WTC11 (cell line): ENCODE results near the gene RAET1G. TPM values are rescaled to one million over a fixed set of nuclear protein-coding genes. Genes with fewer than 3 reads are reported as not detected.
A peak's percentile ranks its signal among the peaks of the same experiment; 100 is the strongest.

Experiments used
- ATAC-seq: fragments of 200-7000 bp; cut with Tn5 transposase; 2 replicates; pipeline ENCODE4 v1.10.0; 2021; ENCODE audit warnings: mild to moderate bottlenecking, moderate library complexity
- CTCF ChIA-PET: fragments of 300-600 bp; sonication (Branson Sonifier 250); formaldehyde crosslinking; loops from one replicate; lab custom pipeline; 2021; ENCODE audit warnings: antibody characterized with exemption; lab: Charles Lee
- POLR2A ChIA-PET: fragments of 350-600 bp; sonication (Branson Sonifier 250); formaldehyde crosslinking; loops from one replicate; lab custom pipeline; 2021; ENCODE audit warnings: antibody characterized with exemption; lab: Charles Lee
- DNase-seq: peaks from one replicate; pipeline ENCODE4 v3.0.0; 2021; ENCODE audit warnings: low spot score
- H3K27ac Mint-ChIP-seq: 2 replicates; pipeline ENCODE4 v1.8.0; 2021; ENCODE audit warnings: mixed read lengths
- H3K27me3 Mint-ChIP-seq: 2 replicates; pipeline ENCODE4 v1.8.0; 2021; ENCODE audit warnings: low read depth, mild to moderate bottlenecking, moderate library complexity, mixed read lengths
- H3K36me3 Mint-ChIP-seq: 2 replicates; pipeline ENCODE4 v1.8.0; 2021; ENCODE audit warnings: mixed read lengths
- H3K4me1 Mint-ChIP-seq: 2 replicates; pipeline ENCODE4 v1.8.0; 2022; ENCODE audit warnings: mixed read lengths
- H3K4me3 Mint-ChIP-seq: 2 replicates; pipeline ENCODE4 v1.8.0; 2021; ENCODE audit warnings: mild to moderate bottlenecking, moderate library complexity, mixed read lengths
- H3K9me3 Mint-ChIP-seq: 2 replicates; pipeline ENCODE4 v1.8.0; 2021; ENCODE audit warnings: mixed read lengths
- ARID4B ChIP-seq: sonication (generic); formaldehyde crosslinking; IDR thresholded peaks from 2 replicates; pipeline ENCODE4 v1.8.0; 2023; ENCODE audit warnings: missing genetic modification reagents, mild to moderate bottlenecking, borderline replicate concordance
- CREM ChIP-seq: sonication (generic); formaldehyde crosslinking; IDR thresholded peaks from 2 replicates; pipeline ENCODE4 v1.8.1; 2022; ENCODE audit warnings: mild to moderate bottlenecking, missing genetic modification reagents, moderate library complexity
- E2F1 ChIP-seq: sonication (generic); formaldehyde crosslinking; IDR thresholded peaks from 2 replicates; pipeline ENCODE4 v1.8.0; 2022; ENCODE audit warnings: mild to moderate bottlenecking, missing genetic modification reagents
- FOXK1 ChIP-seq: sonication (generic); formaldehyde crosslinking; IDR thresholded peaks from 2 replicates; pipeline ENCODE4 v1.8.0; 2022; ENCODE audit warnings: mild to moderate bottlenecking, moderate library complexity, missing genetic modification reagents
- GRHL2 ChIP-seq: fragments of 250-450 bp; sonication (Bioruptor Pico); IDR thresholded peaks from 2 replicates; pipeline ENCODE4 v1.8.0; 2022; ENCODE audit warnings: mild to moderate bottlenecking, moderate library complexity; ENCODE audit not compliant: insufficient replicate concordance, severe bottlenecking
- HMGA2 ChIP-seq: fragments of 250-450 bp; sonication (Bioruptor Pico); IDR thresholded peaks from 2 replicates; pipeline ENCODE4 v1.4.0; 2021; ENCODE audit warnings: mild to moderate bottlenecking, moderate library complexity
- MLX ChIP-seq: sonication (generic); formaldehyde crosslinking; IDR thresholded peaks from 2 replicates; pipeline ENCODE4 v1.8.1; 2023; ENCODE audit warnings: mild to moderate bottlenecking, missing genetic modification reagents, moderate library complexity
- MXD4 ChIP-seq: fragments of 250-450 bp; sonication (Bioruptor Pico); IDR thresholded peaks from 2 replicates; pipeline ENCODE4 v1.8.0; 2021; ENCODE audit warnings: mild to moderate bottlenecking, moderate library complexity, borderline replicate concordance
- NR3C1 ChIP-seq: sonication (generic); formaldehyde crosslinking; conservative IDR thresholded peaks from 2 replicates; pipeline ENCODE4 v1.8.1; 2023; ENCODE audit warnings: low read depth, mild to moderate bottlenecking, missing genetic modification reagents
- PRRX2 ChIP-seq: fragments of 250-450 bp; sonication (Bioruptor Pico); IDR thresholded peaks from 2 replicates; pipeline ENCODE4 v1.8.0; 2021; ENCODE audit warnings: mild to moderate bottlenecking
- SOX15 ChIP-seq: fragments of 250-450 bp; sonication (Bioruptor Pico); IDR thresholded peaks from 2 replicates; pipeline ENCODE4 v1.9.0; 2021; ENCODE audit warnings: mild to moderate bottlenecking
- TEAD1 ChIP-seq: sonication (generic); formaldehyde crosslinking; IDR thresholded peaks from 2 replicates; pipeline ENCODE4 v1.8.0; 2022; ENCODE audit warnings: mild to moderate bottlenecking, missing genetic modification reagents
- ZBTB21 ChIP-seq: sonication (generic); formaldehyde crosslinking; IDR thresholded peaks from 2 replicates; pipeline ENCODE4 v1.8.1; 2023; ENCODE audit warnings: mild to moderate bottlenecking, missing genetic modification reagents, borderline replicate concordance
- ZNF263 ChIP-seq: sonication (generic); formaldehyde crosslinking; IDR thresholded peaks from 2 replicates; pipeline ENCODE4 v1.8.1; 2022; ENCODE audit warnings: low read depth, mild to moderate bottlenecking, moderate library complexity, missing genetic modification reagents
- total RNA-seq: library from RNA; stranded (reverse); gene quantifications from 3 replicates; pipeline ENCODE4 v1.2.3, GENCODE V29; 2021
- TF ChIP-seq, protein P1 (sequence below): sonication (generic); formaldehyde crosslinking; IDR thresholded peaks from 2 replicates; pipeline ENCODE4 v1.8.1; 2022; ENCODE audit warnings: low read depth, missing genetic modification reagents, borderline replicate concordance
- TF ChIP-seq, protein P2 (sequence below): fragments of 250-450 bp; sonication (Bioruptor Pico); IDR thresholded peaks from 2 replicates; pipeline ENCODE4 v2.1.2; 2022; ENCODE audit warnings: mild to moderate bottlenecking, moderate library complexity
- TF ChIP-seq, protein P3 (sequence below): sonication (generic); formaldehyde crosslinking; conservative IDR thresholded peaks from 2 replicates; pipeline ENCODE4 v1.8.1; 2022; ENCODE audit warnings: mild to moderate bottlenecking, missing genetic modification reagents
- TF ChIP-seq, protein P4 (sequence below): sonication (generic); formaldehyde crosslinking; IDR thresholded peaks from 2 replicates; pipeline ENCODE4 v1.8.1; 2022; ENCODE audit warnings: missing genetic modification reagents, borderline replicate concordance

The RAET1G gene
- total RNA-seq, 1 experiment from 2014 or later = not detected

- no peak for TF ChIP-seq MLX
- no peak for TF ChIP-seq MXD4 (CRISPR knock-in tag)
- no peak for TF ChIP-seq CREM (CRISPR knock-in tag)
- TF ChIP-seq, protein P1, sequence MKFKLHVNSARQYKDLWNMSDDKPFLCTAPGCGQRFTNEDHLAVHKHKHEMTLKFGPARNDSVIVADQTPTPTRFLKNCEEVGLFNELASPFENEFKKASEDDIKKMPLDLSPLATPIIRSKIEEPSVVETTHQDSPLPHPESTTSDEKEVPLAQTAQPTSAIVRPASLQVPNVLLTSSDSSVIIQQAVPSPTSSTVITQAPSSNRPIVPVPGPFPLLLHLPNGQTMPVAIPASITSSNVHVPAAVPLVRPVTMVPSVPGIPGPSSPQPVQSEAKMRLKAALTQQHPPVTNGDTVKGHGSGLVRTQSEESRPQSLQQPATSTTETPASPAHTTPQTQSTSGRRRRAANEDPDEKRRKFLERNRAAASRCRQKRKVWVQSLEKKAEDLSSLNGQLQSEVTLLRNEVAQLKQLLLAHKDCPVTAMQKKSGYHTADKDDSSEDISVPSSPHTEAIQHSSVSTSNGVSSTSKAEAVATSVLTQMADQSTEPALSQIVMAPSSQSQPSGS (CRISPR knock-in tag) = no peak
Observed at GRCh38 chr6:149896491-149896890, 26.4 kb downstream of the RAET1G start (continued).

GRCh38 chr6:149895833-149896271 is 27.1 kb downstream of the RAET1G start:
- no peak for ATAC-seq
- no peak overlapping the region for H3K4me3 Mint-ChIP-seq
- ChIA-PET CTCF (no interaction called here), POLR2A (no interaction called here)
- no peak for TF ChIP-seq GRHL2 (CRISPR knock-in tag)
- no peak for TF ChIP-seq HMGA2 (CRISPR knock-in tag)
- TF ChIP-seq, protein P2, sequence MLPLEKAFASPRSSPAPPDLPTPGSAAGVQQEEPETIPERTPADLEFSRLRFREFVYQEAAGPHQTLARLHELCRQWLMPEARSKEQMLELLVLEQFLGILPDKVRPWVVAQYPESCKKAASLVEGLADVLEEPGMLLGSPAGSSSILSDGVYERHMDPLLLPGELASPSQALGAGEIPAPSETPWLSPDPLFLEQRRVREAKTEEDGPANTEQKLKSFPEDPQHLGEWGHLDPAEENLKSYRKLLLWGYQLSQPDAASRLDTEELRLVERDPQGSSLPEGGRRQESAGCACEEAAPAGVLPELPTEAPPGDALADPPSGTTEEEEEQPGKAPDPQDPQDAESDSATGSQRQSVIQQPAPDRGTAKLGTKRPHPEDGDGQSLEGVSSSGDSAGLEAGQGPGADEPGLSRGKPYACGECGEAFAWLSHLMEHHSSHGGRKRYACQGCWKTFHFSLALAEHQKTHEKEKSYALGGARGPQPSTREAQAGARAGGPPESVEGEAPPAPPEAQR (CRISPR knock-in tag) = no peak
- TF ChIP-seq ARID4B (CRISPR knock-in tag) = no peak
- no peak for TF ChIP-seq ZBTB21 (CRISPR knock-in tag)
- TF ChIP-seq SOX15 = no peak
- TF ChIP-seq E2F1 = no peak
- TF ChIP-seq, all 79 proteins: peak for 0
- Mint-ChIP-seq H3K9me3 (no peaks in the 10 kb centered on the region), H3K27ac (no peak overlapping the region), H3K27me3 (peaks cover 14% of the 10 kb centered on the region), H3K4me1 (peaks cover 14% of the 10 kb centered on the region), H3K36me3 (no peaks in the 10 kb centered on the region)
- DNase-seq = no peak

DNA sequence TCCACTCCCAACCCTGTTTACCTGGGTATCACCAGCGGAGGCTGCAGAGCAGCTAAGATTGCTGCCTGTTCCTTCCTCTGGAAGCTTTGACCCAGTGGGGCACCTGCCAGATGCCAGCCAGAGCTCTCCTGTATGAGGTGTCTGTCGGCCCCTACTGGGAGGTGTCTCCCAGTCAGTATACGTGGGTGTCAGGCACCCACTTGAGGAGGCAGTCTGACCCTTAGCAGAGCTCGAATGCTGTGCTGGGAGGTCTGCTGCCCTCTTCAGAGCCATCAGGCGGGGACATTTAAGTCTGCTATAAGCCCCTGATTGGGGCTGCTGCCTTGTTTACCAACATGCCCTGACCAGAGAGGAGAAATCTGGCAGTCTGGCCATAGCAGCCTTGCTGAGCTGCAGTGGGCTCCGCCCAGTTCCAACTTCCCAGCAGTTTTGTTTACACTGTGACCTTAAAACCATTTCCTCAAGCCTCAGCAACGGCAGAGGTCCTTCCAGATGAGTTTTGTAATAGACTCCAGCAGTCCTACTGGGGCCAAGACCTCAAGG is 27.8 kb downstream of the RAET1G start:
- Mint-ChIP-seq H3K4me3 (no peak overlapping the region), H3K27me3 (peaks cover 14% of the 10 kb centered on the region), H3K9me3 (no peaks in the 10 kb centered on the region), H3K27ac (no peak overlapping the region), H3K36me3 (no peaks in the 10 kb centered on the region), H3K4me1 (peaks cover 14% of the 10 kb centered on the region)
- ATAC-seq = peak; percentile 60
- POLR2A ChIA-PET = no interaction called here
- CTCF ChIA-PET = no interaction called here
- DNase-seq = no peak
- no peak for TF ChIP-seq PRRX2 (CRISPR knock-in tag)
- TF ChIP-seq TEAD1 (CRISPR knock-in tag) = no peak
- no peak for TF ChIP-seq FOXK1
- TF ChIP-seq, protein P3, sequence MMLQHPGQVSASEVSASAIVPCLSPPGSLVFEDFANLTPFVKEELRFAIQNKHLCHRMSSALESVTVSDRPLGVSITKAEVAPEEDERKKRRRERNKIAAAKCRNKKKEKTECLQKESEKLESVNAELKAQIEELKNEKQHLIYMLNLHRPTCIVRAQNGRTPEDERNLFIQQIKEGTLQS (CRISPR knock-in tag) = no peak
- TF ChIP-seq, protein P4, sequence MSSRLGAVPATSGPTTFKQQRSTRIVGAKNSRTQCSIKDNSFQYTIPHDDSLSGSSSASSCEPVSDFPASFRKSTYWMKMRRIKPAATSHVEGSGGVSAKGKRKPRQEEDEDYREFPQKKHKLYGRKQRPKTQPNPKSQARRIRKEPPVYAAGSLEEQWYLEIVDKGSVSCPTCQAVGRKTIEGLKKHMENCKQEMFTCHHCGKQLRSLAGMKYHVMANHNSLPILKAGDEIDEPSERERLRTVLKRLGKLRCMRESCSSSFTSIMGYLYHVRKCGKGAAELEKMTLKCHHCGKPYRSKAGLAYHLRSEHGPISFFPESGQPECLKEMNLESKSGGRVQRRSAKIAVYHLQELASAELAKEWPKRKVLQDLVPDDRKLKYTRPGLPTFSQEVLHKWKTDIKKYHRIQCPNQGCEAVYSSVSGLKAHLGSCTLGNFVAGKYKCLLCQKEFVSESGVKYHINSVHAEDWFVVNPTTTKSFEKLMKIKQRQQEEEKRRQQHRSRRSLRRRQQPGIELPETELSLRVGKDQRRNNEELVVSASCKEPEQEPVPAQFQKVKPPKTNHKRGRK (CRISPR knock-in tag) = no peak
- TF ChIP-seq ZNF263 (CRISPR knock-in tag) = no peak
- TF ChIP-seq, protein P1 (CRISPR knock-in tag) = no peak
- TF ChIP-seq NR3C1 (CRISPR knock-in tag) = no peak
